GOT3 (cell line): Measurements from ENCODE around the gene GIMAP8.

ENCODE experiments used
- DNase-seq: peaks from one replicate; lab custom pipeline; 2025; ENCODE audit warnings: mixed read lengths; lab: John Stamatoyannopoulos, UW

Gene GIMAP8

GRCh38 chr7:150450491-150451001 is at the start of gene GIMAP8:
TSS of gene GIMAP8 (plus strand) at chr7:150450630. CDS start at chr7:150466699, 16,069 bp downstream.
- DNase-seq, result no peak

- no peak for DNase-seq
These were observed 49.5 kb upstream of the GIMAP8 start for GRCh38 chr7:150400788-150401423.

GRCh38 chr7:150401424-150401790 is 49.0 kb upstream of the GIMAP8 start:
- DNase-seq, result no peak

GRCh38 chr7:150401861-150402631 is 48.4 kb upstream of the GIMAP8 start:
- no peak for DNase-seq

GRCh38 chr7:150402671-150403321 is 47.6 kb upstream of the GIMAP8 start:
- no peak for DNase-seq

GRCh38 chr7:150403376-150404171 is 46.9 kb upstream of the GIMAP8 start:
- DNase-seq, result no peak

- no peak for DNase-seq
These were observed 46.1 kb upstream of the GIMAP8 start for GRCh38 chr7:150404172-150404804.

GRCh38 chr7:150404805-150405583 is 45.4 kb upstream of the GIMAP8 start:
- DNase-seq, result peak; percentile 63

GRCh38 chr7:150405584-150406311 is 44.7 kb upstream of the GIMAP8 start:
- peak; percentile 52 for DNase-seq

- no peak for DNase-seq
These were observed 44.2 kb upstream of the GIMAP8 start for GRCh38 chr7:150406312-150406566.

- no peak for DNase-seq
These were observed 43.6 kb upstream of the GIMAP8 start for GRCh38 chr7:150406567-150407421.

- no peak for DNase-seq
These were observed 42.6 kb upstream of the GIMAP8 start for GRCh38 chr7:150407588-150408392.

GRCh38 chr7:150408393-150409299 is 41.8 kb upstream of the GIMAP8 start:
- no peak for DNase-seq

GRCh38 chr7:150409300-150410030 is 41.0 kb upstream of the GIMAP8 start:
- DNase-seq, result no peak

GRCh38 chr7:150410131-150410530 is 40.3 kb upstream of the GIMAP8 start:
- no peak for DNase-seq

- DNase-seq, result no peak
These were observed 39.6 kb upstream of the GIMAP8 start for GRCh38 chr7:150410680-150411346.
